Measurements from ENCODE around the gene MRPS27. TPM values are rescaled to one million over a fixed set of nuclear protein-coding genes. Genes with fewer than 3 reads are reported as not detected.

Gene MRPS27
- total and polyA plus RNA-seq, 2 of the 13 experiments (the other 11 are each of a cell fraction or from before 2014, with no cell fraction given), result 71.8 to 115 TPM

DNA sequence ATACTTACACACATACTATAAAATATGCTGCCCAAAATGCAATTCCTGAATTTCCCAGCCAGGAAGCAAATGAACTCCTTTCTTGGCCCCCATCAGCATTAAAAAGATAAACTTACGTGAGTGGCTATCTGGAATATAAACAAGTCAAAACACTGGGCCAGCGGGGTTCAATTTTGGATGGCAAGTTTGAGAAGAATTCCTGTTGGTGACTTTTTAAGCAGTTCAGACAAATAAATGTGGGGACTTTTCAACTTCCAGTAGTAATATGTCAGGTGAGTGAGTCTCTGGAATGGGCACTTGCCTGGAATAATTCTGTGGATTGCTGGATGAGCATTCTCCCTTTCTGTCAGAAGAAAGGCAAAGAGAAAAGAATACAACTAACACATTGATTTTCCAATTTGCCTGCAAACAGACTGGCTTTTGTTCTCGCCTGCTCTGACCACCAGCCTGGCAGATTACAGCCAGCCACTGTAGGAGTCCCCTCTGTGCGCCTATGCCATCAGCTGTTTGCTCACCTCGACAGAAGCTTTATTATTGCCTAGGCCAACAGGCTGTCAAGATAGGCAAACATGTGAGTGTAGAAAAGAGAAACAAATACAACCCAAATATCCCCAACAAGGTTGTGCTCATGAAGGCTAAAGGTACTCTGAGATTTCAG is 78.6 kb downstream of the MRPS27 start (continued):
- TF ChIP-seq MIER2 (CRISPR knock-in tag; IDR thresholded peaks at IDR 0.05), result 0 out of 2 replicates have a peak, but pooled peaks have one; percentile 28
- TF ChIP-seq ZFX (CRISPR knock-in tag; IDR thresholded peaks at IDR 0.05; ENCODE audit: low read depth), result peak; percentile 63
- TF ChIP-seq, protein P1, sequence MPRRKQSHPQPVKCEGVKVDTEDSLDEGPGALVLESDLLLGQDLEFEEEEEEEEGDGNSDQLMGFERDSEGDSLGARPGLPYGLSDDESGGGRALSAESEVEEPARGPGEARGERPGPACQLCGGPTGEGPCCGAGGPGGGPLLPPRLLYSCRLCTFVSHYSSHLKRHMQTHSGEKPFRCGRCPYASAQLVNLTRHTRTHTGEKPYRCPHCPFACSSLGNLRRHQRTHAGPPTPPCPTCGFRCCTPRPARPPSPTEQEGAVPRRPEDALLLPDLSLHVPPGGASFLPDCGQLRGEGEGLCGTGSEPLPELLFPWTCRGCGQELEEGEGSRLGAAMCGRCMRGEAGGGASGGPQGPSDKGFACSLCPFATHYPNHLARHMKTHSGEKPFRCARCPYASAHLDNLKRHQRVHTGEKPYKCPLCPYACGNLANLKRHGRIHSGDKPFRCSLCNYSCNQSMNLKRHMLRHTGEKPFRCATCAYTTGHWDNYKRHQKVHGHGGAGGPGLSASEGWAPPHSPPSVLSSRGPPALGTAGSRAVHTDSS (CRISPR knock-in tag; conservative IDR thresholded peaks at IDR 0.05), result no peak
- TF ChIP-seq ISX (CRISPR knock-in tag; conservative IDR thresholded peaks at IDR 0.05), result no peak

DNA sequence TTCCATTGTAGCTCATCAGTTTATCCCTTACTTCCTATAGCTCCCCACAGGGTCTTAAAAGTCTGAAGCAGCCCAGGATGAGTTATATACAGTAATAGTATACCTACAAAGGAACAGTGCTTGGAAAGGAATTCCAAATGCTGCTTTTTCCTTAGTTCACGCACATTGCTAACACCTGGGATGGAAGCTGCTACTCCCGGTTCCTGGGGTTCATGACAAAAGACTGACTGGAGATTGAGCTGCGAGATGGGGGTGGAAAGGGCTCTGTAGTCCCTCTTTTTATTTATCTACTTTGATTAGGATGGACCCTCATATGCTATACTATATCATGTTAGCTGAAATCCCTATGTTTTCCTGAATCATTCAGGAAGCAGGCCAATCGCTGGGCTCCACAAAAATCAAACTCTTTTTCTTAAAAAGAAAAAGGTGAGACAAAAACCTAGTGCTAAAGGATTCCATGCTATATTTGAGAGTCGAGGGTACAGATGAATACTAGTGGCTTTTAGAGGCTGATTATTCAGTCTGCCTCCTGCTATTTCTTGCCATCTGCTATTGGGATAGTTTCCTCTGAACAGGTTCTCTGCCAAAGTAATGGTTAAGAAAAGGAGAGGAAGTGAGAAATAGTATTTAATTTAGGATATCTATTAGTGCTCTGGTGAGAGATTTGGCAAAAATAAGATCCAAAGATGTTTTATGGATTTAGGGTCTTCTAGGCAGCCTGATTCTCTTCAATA is 81.2 kb downstream of the MRPS27 start:
- BruUV-seq (replicated peaks), result no TSS peak
- ChIA-PET POLR2A (interaction anchor here (0.6 kb wide), 1 partner anchor 81 kb away, joined by 3 read pairs; no protein-coding TSS in a partner anchor), CTCF (ENCODE audit: low intra/inter-chr PET ratio, low total read pairs) (no interaction called here)
- Histone ChIP-seq H3K4me1 (ENCODE audit: insufficient read depth, low read length) (peaks cover 37% of the 10 kb centered on the region), H3K36me3 (replicated peaks in 1 of 2; ENCODE audit: control insufficient read depth in 1 of 2, insufficient read depth in 2 of 2, low read length in 2 of 2) (peaks cover 10 to 27% of the 10 kb centered on the region in 2 experiments), H3K4me2 (ENCODE audit: low read depth, low read length) (no peak overlapping the region), H3K79me2 (ENCODE audit: insufficient read depth, low read length) (peaks cover 7% of the 10 kb centered on the region), H2AFZ (ENCODE audit: low read length) (no peak overlapping the region), H3K9ac (ENCODE audit: insufficient read depth, low read depth, low read length) (no peak overlapping the region), H3K27ac (ENCODE audit: extremely low read length, insufficient read depth, low read length) (no peak overlapping the region), H4K20me1 (ENCODE audit: insufficient read depth, low read length) (peaks cover 4% of the 10 kb centered on the region; the same call in 1 of the 2 replicates), H3K9me3 (ENCODE audit: low read length) (no peaks in the 10 kb centered on the region), H3K4me3 (replicated peaks in 1 of 3; ENCODE audit: insufficient read depth in 1 of 3, low read depth in 2 of 3, low read length in 3 of 3) (no peak overlapping the region), H3K27me3 (ENCODE audit: control insufficient read depth in 1 of 2, insufficient read depth in 2 of 2, low read length in 2 of 2) (no peaks in the 10 kb centered on the region)
- in situ Hi-C loops (cut with HindIII; ENCODE audit: extremely low pct_ligation_motif_present, low pct_unique_long_range_greater_than_20kb), result no loop called here
- no peak for ATAC-seq
- intact Hi-C loops (cut with micrococcal nuclease; ENCODE audit: unreplicated experiment), result no loop called here
- FAIRE-seq, result no peak
- no peak for DNase-seq (ENCODE audit: low spot score)
- WGBS (ENCODE audit: low lambda C conversion rate), result over 99% methylated on average over 5 of the region's 5 CpGs
- TF ChIP-seq, protein P2, sequence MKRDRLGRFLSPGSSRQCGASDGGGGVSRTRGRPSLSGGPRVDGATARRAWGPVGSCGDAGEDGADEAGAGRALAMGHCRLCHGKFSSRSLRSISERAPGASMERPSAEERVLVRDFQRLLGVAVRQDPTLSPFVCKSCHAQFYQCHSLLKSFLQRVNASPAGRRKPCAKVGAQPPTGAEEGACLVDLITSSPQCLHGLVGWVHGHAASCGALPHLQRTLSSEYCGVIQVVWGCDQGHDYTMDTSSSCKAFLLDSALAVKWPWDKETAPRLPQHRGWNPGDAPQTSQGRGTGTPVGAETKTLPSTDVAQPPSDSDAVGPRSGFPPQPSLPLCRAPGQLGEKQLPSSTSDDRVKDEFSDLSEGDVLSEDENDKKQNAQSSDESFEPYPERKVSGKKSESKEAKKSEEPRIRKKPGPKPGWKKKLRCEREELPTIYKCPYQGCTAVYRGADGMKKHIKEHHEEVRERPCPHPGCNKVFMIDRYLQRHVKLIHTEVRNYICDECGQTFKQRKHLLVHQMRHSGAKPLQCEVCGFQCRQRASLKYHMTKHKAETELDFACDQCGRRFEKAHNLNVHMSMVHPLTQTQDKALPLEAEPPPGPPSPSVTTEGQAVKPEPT (CRISPR knock-in tag; IDR thresholded peaks at IDR 0.05; ENCODE audit: low read depth), result no peak
- TF ChIP-seq ZNF232 (CRISPR knock-in tag; IDR thresholded peaks at IDR 0.05; ENCODE audit: borderline replicate concordance), result no peak
- TF ChIP-seq ZSCAN25 (CRISPR knock-in tag; IDR thresholded peaks at IDR 0.05), result no peak
- TF ChIP-seq SOX5 (CRISPR knock-in tag; IDR thresholded peaks at IDR 0.05; ENCODE audit: borderline replicate concordance), result no peak
- TF ChIP-seq, protein P3, sequence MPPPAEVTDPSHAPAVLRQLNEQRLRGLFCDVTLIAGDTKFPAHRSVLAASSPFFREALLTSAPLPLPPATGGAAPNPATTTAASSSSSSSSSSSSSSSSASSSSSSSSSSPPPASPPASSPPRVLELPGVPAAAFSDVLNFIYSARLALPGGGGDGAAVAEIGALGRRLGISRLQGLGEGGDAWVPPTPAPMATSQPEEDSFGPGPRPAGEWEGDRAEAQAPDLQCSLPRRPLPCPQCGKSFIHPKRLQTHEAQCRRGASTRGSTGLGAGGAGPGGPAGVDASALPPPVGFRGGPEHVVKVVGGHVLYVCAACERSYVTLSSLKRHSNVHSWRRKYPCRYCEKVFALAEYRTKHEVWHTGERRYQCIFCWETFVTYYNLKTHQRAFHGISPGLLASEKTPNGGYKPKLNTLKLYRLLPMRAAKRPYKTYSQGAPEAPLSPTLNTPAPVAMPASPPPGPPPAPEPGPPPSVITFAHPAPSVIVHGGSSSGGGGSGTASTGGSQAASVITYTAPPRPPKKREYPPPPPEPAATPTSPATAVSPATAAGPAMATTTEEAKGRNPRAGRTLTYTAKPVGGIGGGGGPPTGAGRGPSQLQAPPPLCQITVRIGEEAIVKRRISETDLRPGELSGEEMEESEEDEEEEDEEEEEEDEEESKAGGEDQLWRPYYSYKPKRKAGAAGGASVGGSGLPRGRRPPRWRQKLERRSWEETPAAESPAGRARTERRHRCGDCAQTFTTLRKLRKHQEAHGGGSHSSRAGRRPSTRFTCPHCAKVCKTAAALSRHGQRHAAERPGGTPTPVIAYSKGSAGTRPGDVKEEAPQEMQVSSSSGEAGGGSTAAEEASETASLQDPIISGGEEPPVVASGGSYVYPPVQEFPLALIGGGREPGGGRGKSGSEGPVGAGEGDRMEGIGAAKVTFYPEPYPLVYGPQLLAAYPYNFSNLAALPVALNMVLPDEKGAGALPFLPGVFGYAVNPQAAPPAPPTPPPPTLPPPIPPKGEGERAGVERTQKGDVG (CRISPR knock-in tag; IDR thresholded peaks at IDR 0.05; ENCODE audit: borderline replicate concordance), result no peak
- no peak for TF ChIP-seq WIZ (CRISPR knock-in tag; IDR thresholded peaks at IDR 0.05)
- TF ChIP-seq ZBTB38 (CRISPR knock-in tag; IDR thresholded peaks at IDR 0.05), result no peak
- TF ChIP-seq SMAD1 (CRISPR knock-in tag; IDR thresholded peaks at IDR 0.05; ENCODE audit: borderline replicate concordance, low read depth), result no peak
- TF ChIP-seq, protein P4, sequence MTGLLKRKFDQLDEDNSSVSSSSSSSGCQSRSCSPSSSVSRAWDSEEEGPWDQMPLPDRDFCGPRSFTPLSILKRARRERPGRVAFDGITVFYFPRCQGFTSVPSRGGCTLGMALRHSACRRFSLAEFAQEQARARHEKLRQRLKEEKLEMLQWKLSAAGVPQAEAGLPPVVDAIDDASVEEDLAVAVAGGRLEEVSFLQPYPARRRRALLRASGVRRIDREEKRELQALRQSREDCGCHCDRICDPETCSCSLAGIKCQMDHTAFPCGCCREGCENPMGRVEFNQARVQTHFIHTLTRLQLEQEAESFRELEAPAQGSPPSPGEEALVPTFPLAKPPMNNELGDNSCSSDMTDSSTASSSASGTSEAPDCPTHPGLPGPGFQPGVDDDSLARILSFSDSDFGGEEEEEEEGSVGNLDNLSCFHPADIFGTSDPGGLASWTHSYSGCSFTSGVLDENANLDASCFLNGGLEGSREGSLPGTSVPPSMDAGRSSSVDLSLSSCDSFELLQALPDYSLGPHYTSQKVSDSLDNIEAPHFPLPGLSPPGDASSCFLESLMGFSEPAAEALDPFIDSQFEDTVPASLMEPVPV (CRISPR knock-in tag; IDR thresholded peaks at IDR 0.05), result no peak

Data from HepG2 (cell line).